CD4-positive, alpha-beta T cell (primary cell): ENCODE results near the gene RNU4-1. TPM values are rescaled to one million over a fixed set of nuclear protein-coding genes. Genes with fewer than 3 reads are reported as not detected.

ENCODE experiments used
- ATAC-seq: fragments of 200-7000 bp; cut with Tn5 transposase; one replicate; pipeline ENCODE4 v1.10.0; 2022; ENCODE audit warnings: mild to moderate bottlenecking; ENCODE audit not compliant: poor library complexity
- CTCF ChIA-PET: fragments of 350-600 bp; sonication (Branson Sonifier 250); formaldehyde crosslinking; loops from one replicate; lab custom pipeline; 2021; ENCODE audit warnings: antibody characterized with exemption, inconsistent platforms; lab: Charles Lee
- POLR2A ChIA-PET: fragments of 350-600 bp; sonication (Branson Sonifier 250); formaldehyde crosslinking; loops from one replicate; lab custom pipeline; 2021; ENCODE audit warnings: antibody characterized with exemption, inconsistent platforms; lab: Charles Lee
- DNase-seq, 14 experiments: peaks; one replicate each; pipeline ENCODE4 v3.0.0-alpha.2; 2013 to 2020; ENCODE audit warnings: mixed read lengths in 2 of 14
- H3K27ac ChIP-seq, 2 donors: one replicate each; pipeline versions ENCODE4 v1.5.1 to v1.7.0; 2013; ENCODE audit warnings: low read length in 2 of 2, low read depth in 1 of 2, mild to moderate bottlenecking in 1 of 2
- H3K27me3 ChIP-seq, 2 experiments: 1 replicate in 1 of 2; 2 replicates in 1 of 2; pipeline versions ENCODE4 v1.6.1 to v1.7.0; 2013; ENCODE audit warnings: low read length in 2 of 2, control low read depth in 1 of 2, mild to moderate bottlenecking in 1 of 2, moderate library complexity in 1 of 2; ENCODE audit not compliant: insufficient read depth in 2 of 2, control insufficient read depth in 1 of 2
- H3K36me3 ChIP-seq: one replicate; pipeline ENCODE4 v1.6.1; 2013; ENCODE audit warnings: low read length, control low read depth; ENCODE audit not compliant: insufficient read depth
- H3K4me1 ChIP-seq: one replicate; pipeline ENCODE4 v1.6.1; 2013; ENCODE audit warnings: low read length, control low read depth; ENCODE audit not compliant: insufficient read depth
- H3K4me3 ChIP-seq: one replicate; pipeline ENCODE4 v1.5.1; 2013; ENCODE audit warnings: mild to moderate bottlenecking, low read length, moderate library complexity
- H3K9me3 ChIP-seq, 2 experiments: 1 replicate in 1 of 2; 2 replicates in 1 of 2; pipeline versions ENCODE4 v1.6.1 to v1.7.0; 2013; ENCODE audit warnings: low read length in 2 of 2, mild to moderate bottlenecking in 2 of 2, control low read depth in 1 of 2, moderate library complexity in 1 of 2; ENCODE audit not compliant: control insufficient read depth in 1 of 2, insufficient read depth in 1 of 2
- H3K27ac Mint-ChIP-seq: one replicate; pipeline ENCODE4 v1.8.0; 2020; ENCODE audit warnings: mixed read lengths
- H3K27me3 Mint-ChIP-seq: one replicate; pipeline ENCODE4 v1.8.0; 2021; ENCODE audit warnings: mixed read lengths
- H3K36me3 Mint-ChIP-seq: one replicate; pipeline ENCODE4 v1.8.0; 2021; ENCODE audit warnings: low read depth, mixed read lengths
- H3K4me1 Mint-ChIP-seq: one replicate; pipeline ENCODE4 v1.8.0; 2021; ENCODE audit warnings: low read depth, mixed read lengths
- H3K4me3 Mint-ChIP-seq: one replicate; pipeline ENCODE4 v1.8.0; 2020; ENCODE audit warnings: mild to moderate bottlenecking, mixed read lengths
- H3K9me3 Mint-ChIP-seq: one replicate; pipeline ENCODE4 v1.8.0; 2020; ENCODE audit warnings: mixed read lengths
- CTCF ChIP-seq: fragments of 200-600 bp; IDR thresholded peaks from one replicate; pipeline ENCODE4 v1.8.0; 2022; ENCODE audit warnings: antibody characterized with exemption, mild to moderate bottlenecking
- intact Hi-C, 2 experiments: fragments of 100-400 bp; cut with DNase I in 1 of 2; cut with micrococcal nuclease in 1 of 2; formaldehyde crosslinking; loops; one replicate each; pipeline versions ENCODE4 v1.15.1 to v1.9.0; 2023 to 2025; cut with DNase I, micrococcal nuclease
- total RNA-seq, 174 experiments: library from RNA in 2 of 174; stranded (reverse) in 2 of 174; gene quantifications; one replicate each; pipeline ENCODE4 v1.2.3 and lab custom pipeline; 2021 to 2026

RNU4-1 gene
- total RNA-seq, 2 experiments from 2014 or later: 913 to 1,035 TPM

- no peak for DNase-seq
- H3K27me3 Mint-ChIP-seq: no peaks in the 10 kb centered on the region
- H3K36me3 Mint-ChIP-seq: no peaks in the 10 kb centered on the region
- ATAC-seq: no peak
- no peaks in the 10 kb centered on the region for H3K4me1 Mint-ChIP-seq
- Histone ChIP-seq H3K27ac (no peak overlapping the region), H3K4me3 (no peak overlapping the region), H3K4me1 (no peaks in the 10 kb centered on the region), H3K9me3 (peaks cover 0 to 9% of the 10 kb centered on the region in 2 experiments), H3K27me3 (no peaks in the 10 kb centered on the region), H3K36me3 (no peaks in the 10 kb centered on the region)
- ChIA-PET POLR2A (no interaction called here), CTCF (no interaction called here)
- TF ChIP-seq CTCF: no peak
- intact Hi-C loops: no loop called here
- H3K27ac Mint-ChIP-seq: no peak overlapping the region
- H3K9me3 Mint-ChIP-seq: no peaks in the 10 kb centered on the region
- H3K4me3 Mint-ChIP-seq: no peak overlapping the region
Observed at GRCh38 chr12:120276734-120277133, 16.3 kb downstream of the RNU4-1 start.

GRCh38 chr12:120267736-120268135 lies 25.3 kb downstream of the RNU4-1 start:
- ChIA-PET POLR2A (interaction anchor here (7.3 to 14.3 kb wide), 3 partner anchors 24 to 67 kb away, joined by 80 to 198 read pairs (median 192); partner anchors contain the start of genes RNU4-1, RNU4-2 and RPLP0), CTCF (interaction anchor here (1.5 to 10.6 kb wide), 2 partner anchors 19 to 39 kb away, joined by 4 to 234 read pairs; no protein-coding TSS in a partner anchor)
- peaks cover 28% of the 10 kb centered on the region for H3K4me1 Mint-ChIP-seq
- DNase-seq (no peak), ATAC-seq (no peak)
- peaks cover 20% of the 10 kb centered on the region for H3K36me3 Mint-ChIP-seq
- Histone ChIP-seq H3K4me3 (no peak overlapping the region), H3K9me3 (no peaks in the 10 kb centered on the region), H3K27me3 (no peaks in the 10 kb centered on the region), H3K27ac (no peak overlapping the region), H3K36me3 (no peaks in the 10 kb centered on the region), H3K4me1 (peaks cover 25% of the 10 kb centered on the region)
- H3K4me3 Mint-ChIP-seq: peak overlapping the region; percentile 11
- no peak for TF ChIP-seq CTCF
- no peaks in the 10 kb centered on the region for H3K9me3 Mint-ChIP-seq
- intact Hi-C loops: loop anchor here in 1 of 2 experiments (10.0 kb wide), 1 partner anchor 153 kb away; the partner anchor contains the start of gene RAB35
- H3K27ac Mint-ChIP-seq: no peak overlapping the region
- no peaks in the 10 kb centered on the region for H3K27me3 Mint-ChIP-seq

GRCh38 chr12:120266180-120266870 lies 26.7 kb downstream of the RNU4-1 start:
- Histone ChIP-seq H3K4me1 (peaks cover 39% of the 10 kb centered on the region), H3K4me3 (no peak overlapping the region), H3K9me3 (no peaks in the 10 kb centered on the region), H3K27me3 (no peaks in the 10 kb centered on the region), H3K27ac (no peak overlapping the region), H3K36me3 (peaks cover 6% of the 10 kb centered on the region)
- Mint-ChIP-seq H3K9me3 (no peaks in the 10 kb centered on the region), H3K27me3 (no peaks in the 10 kb centered on the region), H3K4me1 (peaks cover 42% of the 10 kb centered on the region), H3K4me3 (peak overlapping the region; percentile 96), H3K36me3 (peaks cover 26% of the 10 kb centered on the region), H3K27ac (peak overlapping the region; percentile 87)
- intact Hi-C loops: loop anchor here in 1 of 2 experiments (1.0 to 10.0 kb wide), 3 partner anchors 23 to 152 kb away; partner anchors contain the start of gene RAB35
- POLR2A ChIA-PET: interaction anchor here (1.3 to 14.3 kb wide), 9 partner anchors 9 to 65 kb away, joined by 5 to 220 read pairs (median 21); partner anchors contain the start of genes RNU4-1, RNU4-2, RPLP0 and SIRT4
- ATAC-seq (no peak), DNase-seq (peak in 2 of 14 experiments; percentile 28 to 37)
- no peak for TF ChIP-seq CTCF
- CTCF ChIA-PET: interaction anchor here (1.0 to 10.6 kb wide), 13 partner anchors 9 to 77 kb away, joined by 3 to 234 read pairs (median 11); partner anchors contain the start of genes RNU4-1, RNU4-2, RPLP0 and SIRT4
